Fibroblast of mammary gland (primary cell): Measurements from ENCODE around the gene BAZ2B.
"Not testable (repeated sequence)": the region's sequence is repeated elsewhere in the genome, so short reads cannot be mapped to it uniquely, and the experiment has no call there.

Experiments
- DNase-seq: peaks from one replicate; pipeline ENCODE4 v3.0.0-alpha.2; 2010; ENCODE audit warnings: low read depth
- H3K4me3 ChIP-seq: 2 replicates; pipeline ENCODE4 v1.5.1; 2011; ENCODE audit warnings: low read depth, mild to moderate bottlenecking, low read length, moderate library complexity; ENCODE audit not compliant: control insufficient read depth
- CTCF ChIP-seq: conservative IDR thresholded peaks from 2 replicates; pipeline ENCODE4 v1.5.1; 2011; ENCODE audit warnings: low read depth, low read length, inconsistent platforms; ENCODE audit not compliant: control insufficient read depth, insufficient read depth

Gene BAZ2B

DNA sequence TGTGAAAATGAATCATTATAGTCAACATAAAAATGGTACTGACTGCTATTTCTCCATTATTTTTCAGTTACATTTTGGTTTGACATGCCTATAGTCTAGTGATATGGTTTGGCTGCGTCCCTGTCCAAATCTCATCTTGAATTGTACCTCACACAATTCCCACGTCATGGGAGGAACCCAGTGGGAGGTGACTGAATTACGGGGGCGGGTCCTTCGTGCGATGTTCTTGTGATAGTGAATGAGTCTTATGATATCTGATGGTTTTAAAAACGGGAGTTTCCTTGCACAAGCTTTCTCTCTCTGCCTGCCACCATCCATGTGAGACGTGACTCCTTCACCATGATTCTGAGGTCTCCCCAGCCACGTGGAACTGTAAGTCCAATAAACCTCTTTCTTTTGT, 70.3 kb downstream of the BAZ2B start:
- DNase-seq: no peak
- no peak for TF ChIP-seq CTCF
- no peak overlapping the region for H3K4me3 ChIP-seq

DNA sequence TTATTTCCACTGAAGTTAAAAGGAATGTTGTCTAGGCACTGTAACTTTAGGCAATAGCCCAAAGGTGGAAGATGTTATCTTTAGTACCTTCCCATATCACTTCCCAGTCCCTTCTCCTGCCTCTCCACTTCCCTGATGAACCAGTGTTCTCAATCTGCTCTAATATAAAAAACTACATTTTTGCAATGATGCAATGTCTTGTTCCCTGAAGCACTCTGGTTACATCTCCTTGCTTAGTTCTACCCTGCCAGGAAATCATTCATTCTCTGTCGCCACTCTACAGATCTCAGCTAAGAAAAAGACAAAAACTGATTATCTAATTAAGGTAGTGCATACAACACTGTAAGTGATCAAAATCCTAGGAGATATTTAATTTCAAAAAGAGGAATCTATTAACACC, 71.3 kb downstream of the BAZ2B start:
- no peak for TF ChIP-seq CTCF
- H3K4me3 ChIP-seq: no peak overlapping the region
- peak; percentile 8 for DNase-seq

DNA sequence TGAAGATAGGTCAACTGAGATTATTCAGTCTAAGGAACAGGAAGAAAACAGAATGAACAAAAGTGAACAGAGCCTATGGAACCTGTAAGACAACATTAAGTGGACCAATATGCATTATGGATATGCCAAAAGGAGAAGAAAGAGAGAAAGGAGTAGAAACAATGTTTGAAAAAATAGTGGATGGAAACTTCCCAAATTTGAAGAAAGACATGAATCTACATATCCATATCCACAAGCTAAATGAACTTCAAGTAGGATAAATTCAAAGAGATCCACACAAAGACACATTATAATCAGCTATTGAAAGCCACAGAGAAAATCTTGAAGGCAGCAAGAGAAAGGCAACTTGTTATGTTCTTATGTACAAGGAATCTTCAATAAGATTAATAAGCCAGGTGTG, 74.2 kb downstream of the BAZ2B start:
- no peak for TF ChIP-seq CTCF
- H3K4me3 ChIP-seq: no peak overlapping the region
- no peak for DNase-seq

DNA sequence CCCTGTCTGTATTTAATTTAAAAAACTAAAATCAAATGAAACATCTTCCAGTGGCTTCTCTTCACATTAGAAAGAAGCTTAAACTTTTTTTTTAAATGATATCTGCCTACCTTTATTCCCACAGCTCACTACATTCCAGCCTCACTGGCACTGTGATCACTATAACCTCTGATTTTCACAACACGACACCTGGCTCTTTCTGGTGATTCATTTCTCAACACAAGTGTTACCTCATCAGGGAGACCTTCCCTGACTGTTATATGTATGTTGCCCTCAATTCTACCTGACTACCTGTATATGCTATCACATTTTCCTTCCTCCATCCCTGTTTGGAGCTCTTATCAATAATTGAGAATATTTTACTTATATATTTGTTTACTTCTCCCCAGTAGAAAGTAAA, 76.6 kb downstream of the BAZ2B start:
- no peak for TF ChIP-seq CTCF
- no peak overlapping the region for H3K4me3 ChIP-seq
- DNase-seq: no peak

- no peak for DNase-seq
- TF ChIP-seq CTCF: no peak
Measured at GRCh38 chr2:159538801-159539200, 77.5 kb downstream of the BAZ2B start.

DNA sequence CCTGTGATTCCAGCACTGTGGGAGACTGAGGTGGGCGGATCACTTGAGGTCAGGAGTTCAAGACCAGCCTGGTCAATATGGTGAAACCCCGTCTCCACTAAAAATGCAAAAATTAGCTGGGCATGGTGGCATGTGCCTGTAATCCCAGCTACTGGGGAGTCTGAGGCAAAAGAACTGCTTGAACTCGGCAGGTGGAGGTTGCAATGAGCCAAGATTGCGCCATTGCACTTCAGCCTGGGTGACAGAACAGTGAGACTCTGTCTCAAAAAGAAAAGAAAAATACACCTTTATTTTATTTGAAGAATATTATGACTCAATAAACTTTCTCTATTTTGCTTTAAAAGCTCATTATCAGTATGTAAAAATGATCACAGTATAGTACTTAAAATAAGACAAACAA, 81.1 kb downstream of the BAZ2B start:
- not testable (repeated sequence) for H3K4me3 ChIP-seq, DNase-seq

More at GRCh38 chr2:159538801-159539200, 77.5 kb downstream of the BAZ2B start:
- no peak overlapping the region for H3K4me3 ChIP-seq

DNA sequence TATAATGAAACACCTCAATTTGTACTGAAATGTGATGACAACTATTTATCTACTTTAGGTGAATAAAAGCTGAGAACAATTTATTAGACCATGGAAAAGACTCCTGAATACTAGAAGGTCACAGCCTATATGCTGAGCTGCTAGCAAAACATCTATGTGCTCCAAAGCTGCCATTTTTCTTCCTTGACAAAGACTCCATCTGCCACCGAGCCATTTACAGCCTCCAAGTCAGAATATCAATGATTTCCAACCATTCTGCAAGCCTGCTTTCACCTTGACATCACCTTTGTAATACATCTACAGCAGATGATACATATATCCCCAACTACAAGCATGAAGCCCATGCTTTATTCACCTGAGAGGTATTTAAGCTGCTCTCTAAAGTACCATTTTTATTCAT, 84.9 kb downstream of the BAZ2B start:
- DNase-seq: no peak
- TF ChIP-seq CTCF: no peak
- no peak overlapping the region for H3K4me3 ChIP-seq

DNA sequence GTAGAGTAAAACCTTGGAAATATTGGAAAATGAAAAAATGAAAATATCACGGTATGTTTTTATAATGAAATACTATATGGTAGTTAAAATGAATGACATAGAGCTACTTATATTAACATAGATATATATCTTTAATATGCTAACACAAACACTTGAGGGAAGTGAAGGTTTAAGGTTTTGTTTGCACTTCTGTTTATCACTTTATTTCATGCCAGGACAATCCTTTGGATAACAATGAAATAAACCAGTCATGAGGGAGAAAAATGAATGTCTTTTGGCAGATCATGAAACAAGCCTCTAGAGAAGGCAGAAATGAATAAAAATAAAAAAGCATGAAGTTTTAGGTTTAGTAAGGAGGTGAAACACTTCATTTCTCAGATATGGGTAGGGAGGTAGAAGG, 89.9 kb downstream of the BAZ2B start:
- DNase-seq: no peak
- no peak for TF ChIP-seq CTCF
- no peak overlapping the region for H3K4me3 ChIP-seq
